Activated CD8-positive, alpha-beta memory T cell treated with anti-CD3 and anti-CD28 coated beads, Interleukin-2, amount 10 ng/mL, durations not matched to agents 7 days and 5 days (primary cell): Measurements from ENCODE around the gene USP17L17. TPM values are rescaled to one million over a fixed set of nuclear protein-coding genes. Genes with fewer than 3 reads are reported as not detected.
A peak's percentile ranks its signal among the peaks of the same experiment; 100 is the strongest.
"Not testable (repeated sequence)": the region's sequence is repeated elsewhere in the genome, so short reads cannot be mapped to it uniquely, and the experiment has no call there.

Experiments used
- ATAC-seq: fragments of 150-1000 bp; cut with Tn5 transposase; one replicate; pipeline ENCODE4 v1.10.0; 2021; ENCODE audit warnings: moderate library complexity
- CTCF ChIA-PET: fragments of 350-600 bp; sonication (Branson Sonifier 250); formaldehyde crosslinking; loops from one replicate; lab custom pipeline; 2021; ENCODE audit warnings: antibody characterized with exemption; lab: Charles Lee
- DNase-seq: peaks from one replicate; pipeline ENCODE4 v3.0.0-alpha.2; 2020
- H3K27ac Mint-ChIP-seq: one replicate; pipeline ENCODE4 v1.8.0; 2021; ENCODE audit warnings: mild to moderate bottlenecking, mixed read lengths
- H3K27me3 Mint-ChIP-seq: one replicate; pipeline ENCODE4 v1.8.0; 2021; ENCODE audit warnings: mixed read lengths
- H3K36me3 Mint-ChIP-seq: one replicate; pipeline ENCODE4 v1.8.0; 2021; ENCODE audit warnings: mild to moderate bottlenecking, mixed read lengths
- H3K4me1 Mint-ChIP-seq: one replicate; pipeline ENCODE4 v1.8.0; 2021; ENCODE audit warnings: mixed read lengths
- H3K4me3 Mint-ChIP-seq: one replicate; pipeline ENCODE4 v1.8.0; 2021; ENCODE audit warnings: mild to moderate bottlenecking, moderate library complexity, mixed read lengths
- H3K9me3 Mint-ChIP-seq: one replicate; pipeline ENCODE4 v1.8.0; 2022; ENCODE audit warnings: low read depth, mixed read lengths
- total RNA-seq, 2 experiments: library from RNA; stranded (reverse); gene quantifications; one replicate each; pipeline ENCODE4 v1.2.3, GENCODE V29; 2021

USP17L17 gene
- total RNA-seq, 2 experiments from 2014 or later = not detected

DNA sequence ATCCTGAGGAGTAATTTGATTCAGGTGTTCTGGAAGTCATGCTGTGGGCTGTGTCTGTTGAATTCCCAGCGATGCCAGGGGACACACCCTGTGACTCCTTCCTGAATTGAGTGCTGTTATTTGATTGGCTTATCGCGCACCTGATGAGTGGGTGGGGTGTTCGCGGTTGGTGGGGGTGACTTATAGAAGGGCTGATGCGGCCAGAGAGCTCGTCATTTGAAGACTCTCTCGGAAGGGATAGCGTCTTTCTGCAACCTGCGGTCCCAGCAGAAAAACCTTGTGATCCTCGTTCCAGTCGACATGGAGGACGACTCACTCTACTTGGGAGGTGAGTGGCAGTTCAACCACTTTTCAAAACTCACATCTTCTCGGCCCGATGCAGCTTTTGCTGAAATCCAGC lies 23.6 kb downstream of the USP17L17 start, which contains the start of gene USP17L22:
TSS of gene USP17L22 (plus strand) at position 301 of the 400 bp plus-strand sequence. CDS start at position 301, 0 bp downstream.
- ATAC-seq, H3K27me3 Mint-ChIP-seq, H3K27ac Mint-ChIP-seq, CTCF ChIA-PET, H3K9me3 Mint-ChIP-seq, DNase-seq, H3K4me1 Mint-ChIP-seq, H3K36me3 Mint-ChIP-seq, H3K4me3 Mint-ChIP-seq: not testable (repeated sequence)

DNA sequence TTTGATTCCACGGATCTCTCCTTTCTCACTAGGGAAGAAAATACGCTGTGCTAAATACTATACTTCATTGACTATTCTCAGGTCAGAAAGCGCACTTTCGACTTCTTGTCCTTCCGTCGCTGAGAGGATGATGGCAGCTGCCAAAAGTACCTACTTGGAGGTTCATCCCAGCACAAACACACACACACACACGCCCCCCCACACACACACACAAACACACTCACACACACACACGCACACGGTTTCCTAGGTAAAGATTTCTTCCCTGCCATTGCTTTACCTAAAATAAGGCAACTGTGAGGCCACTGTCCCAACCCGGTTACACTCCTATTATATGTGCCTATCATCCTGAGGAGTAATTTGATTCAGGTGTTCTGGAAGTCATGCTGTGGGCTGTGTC lies 28.0 kb downstream of the USP17L17 start:
- H3K4me1 Mint-ChIP-seq, H3K27ac Mint-ChIP-seq, H3K36me3 Mint-ChIP-seq, H3K4me3 Mint-ChIP-seq, H3K27me3 Mint-ChIP-seq, H3K9me3 Mint-ChIP-seq, CTCF ChIA-PET, ATAC-seq: not testable (repeated sequence)
- peak; percentile 55 for DNase-seq

Other genes starting within 250 kb of the USP17L17 start
- gene FAM90A26, start 73.5 kb upstream of the USP17L17 start, total RNA-seq = not detected
- gene USP17L10, start 33.2 kb upstream of the USP17L17 start, total RNA-seq = not detected
- gene USP17L11, start 28.5 kb upstream of the USP17L17 start, total RNA-seq = not detected
- not detected for gene USP17L12, start 23.7 kb upstream of the USP17L17 start, total RNA-seq
- not detected for gene USP17L13, start 19.0 kb upstream of the USP17L17 start, total RNA-seq
- gene USP17L15, start 9.5 kb upstream of the USP17L17 start, total RNA-seq = not detected
- not detected for gene USP17L18, start 4.8 kb downstream of the USP17L17 start, total RNA-seq
- gene USP17L19, start 9.5 kb downstream of the USP17L17 start, total RNA-seq = not detected
- gene USP17L20, start 14.2 kb downstream of the USP17L17 start, total RNA-seq = not detected
- gene USP17L21, start 19.0 kb downstream of the USP17L17 start, total RNA-seq = not detected
- not detected for gene USP17L22, start 23.7 kb downstream of the USP17L17 start, total RNA-seq
- not detected for gene USP17L24, start 81.3 kb downstream of the USP17L17 start, total RNA-seq
- not detected for gene USP17L25, start 86.0 kb downstream of the USP17L17 start, total RNA-seq
- gene USP17L26, start 90.8 kb downstream of the USP17L17 start, total RNA-seq = not detected
- gene USP17L5, start 95.5 kb downstream of the USP17L17 start, total RNA-seq = not detected
- gene USP17L27, start 100.3 kb downstream of the USP17L17 start, total RNA-seq = not detected
- not detected for gene USP17L28, start 105.0 kb downstream of the USP17L17 start, total RNA-seq
- not detected for gene USP17L29, start 109.8 kb downstream of the USP17L17 start, total RNA-seq
- not detected for gene USP17L30, start 119.2 kb downstream of the USP17L17 start, total RNA-seq
- not detected for gene DEFB131A, start 200.5 kb downstream of the USP17L17 start, total RNA-seq